Daoy (cell line): Measurements from ENCODE around the gene RIMBP2. TPM values are rescaled to one million over a fixed set of nuclear protein-coding genes. Genes with fewer than 3 reads are reported as not detected.

ENCODE experiments used
- DNase-seq: peaks from one replicate; pipeline ENCODE4 v3.0.0-alpha.2; 2015; ENCODE audit warnings: low read depth
- total RNA-seq: library from RNA; depleted of rRNA; stranded (reverse); fragments of >200 nt; shearing (Covaris generic); gene quantifications from 2 replicates; pipeline ENCODE4 v1.2.3, GENCODE V29; 2014

Gene RIMBP2
- total RNA-seq, 1 experiment from 2014 or later = 1.4 TPM

DNA sequence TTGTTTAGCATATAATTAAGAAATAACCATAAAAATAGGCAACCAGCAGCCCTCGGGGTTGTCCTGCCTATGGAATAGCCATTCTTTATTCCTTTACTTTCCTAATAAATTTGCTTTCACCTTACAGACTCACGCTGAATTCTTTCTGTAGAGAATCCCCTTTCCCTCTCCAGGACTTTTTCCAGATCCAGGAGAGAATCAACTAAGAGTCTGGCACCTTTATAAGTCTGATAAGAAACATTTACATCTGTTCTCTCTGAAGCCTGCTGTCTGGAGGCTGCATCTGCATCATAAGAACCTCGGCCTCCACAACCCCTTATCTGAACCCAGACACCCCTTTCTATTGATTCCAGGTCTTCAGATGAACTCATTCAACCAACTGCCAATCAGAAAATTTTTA lies 32.3 kb downstream of the RIMBP2 start:
- no peak for DNase-seq

DNA sequence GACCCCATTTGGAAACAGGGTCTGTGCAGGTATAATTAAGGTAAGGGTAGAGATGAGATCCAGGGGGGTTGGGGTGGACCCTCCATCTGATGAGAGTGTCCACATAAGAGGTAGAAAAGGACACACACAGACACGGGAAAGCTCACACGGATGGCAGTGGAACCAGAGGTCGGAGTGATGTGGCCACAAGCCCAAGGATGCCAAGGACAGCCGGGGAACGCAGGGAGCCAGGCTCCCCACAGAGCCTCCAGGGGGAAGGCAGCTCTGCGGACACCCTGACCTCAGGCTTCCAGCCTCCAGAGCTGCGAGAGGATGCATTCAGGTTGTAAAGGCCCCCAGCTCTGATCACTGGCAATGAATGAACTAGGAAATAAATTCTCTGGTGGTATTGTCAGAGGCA lies 33.0 kb downstream of the RIMBP2 start:
- no peak for DNase-seq

DNA sequence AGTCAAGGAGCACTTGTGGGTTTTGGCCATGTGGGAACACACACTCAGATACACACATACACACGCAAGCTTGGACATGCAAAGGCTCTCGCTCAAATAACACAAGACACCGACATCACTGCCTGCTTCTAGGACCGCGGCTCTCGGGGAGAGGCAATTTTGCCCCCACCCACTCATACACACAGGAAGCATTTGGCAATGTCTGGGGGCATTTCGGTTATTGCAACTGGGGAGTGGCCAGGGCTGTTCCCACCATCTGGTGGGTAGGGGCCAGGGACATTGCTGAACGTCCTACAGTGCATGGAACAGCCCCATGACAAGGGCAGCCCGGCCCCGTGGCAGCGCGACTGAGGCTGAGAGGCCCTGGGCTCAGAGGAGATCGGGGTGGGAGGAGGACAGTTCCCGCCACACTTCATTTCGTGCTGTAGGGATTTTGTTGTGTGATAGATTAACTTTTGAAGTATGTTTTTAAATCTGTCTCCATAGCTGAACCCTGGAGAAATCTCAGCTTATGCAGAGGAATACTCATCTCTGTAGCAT lies 35.6 kb downstream of the RIMBP2 start:
- DNase-seq = no peak

DNA sequence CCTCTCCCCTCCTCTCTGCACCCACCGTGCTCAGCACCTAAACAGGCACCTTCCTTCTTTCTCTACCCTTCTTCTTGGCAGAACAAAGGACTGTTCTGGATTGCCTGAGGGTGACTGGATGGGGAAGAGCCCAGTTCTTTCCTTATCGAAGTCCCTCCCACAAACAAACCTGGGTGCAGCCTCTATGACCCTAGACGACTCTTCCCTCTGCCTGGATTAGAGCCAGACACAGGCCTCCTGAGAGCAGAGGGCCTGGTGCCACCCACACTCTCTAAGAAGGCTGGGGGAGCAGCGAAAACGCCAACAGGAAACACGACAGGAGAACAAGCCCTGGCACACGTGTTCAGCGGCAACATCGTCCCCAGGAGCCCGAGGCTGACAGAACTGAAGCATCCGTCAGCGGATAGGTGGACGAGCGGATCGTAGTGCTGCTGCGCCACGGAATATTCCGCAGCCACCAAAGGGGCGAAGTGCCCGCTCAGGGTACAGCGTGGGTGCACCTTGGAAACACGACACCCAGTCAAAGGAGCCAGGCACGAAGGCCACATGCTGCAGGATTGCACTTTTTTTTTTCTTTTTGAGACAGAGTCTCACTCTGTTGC lies 38.0 kb downstream of the RIMBP2 start:
- no peak for DNase-seq

DNA sequence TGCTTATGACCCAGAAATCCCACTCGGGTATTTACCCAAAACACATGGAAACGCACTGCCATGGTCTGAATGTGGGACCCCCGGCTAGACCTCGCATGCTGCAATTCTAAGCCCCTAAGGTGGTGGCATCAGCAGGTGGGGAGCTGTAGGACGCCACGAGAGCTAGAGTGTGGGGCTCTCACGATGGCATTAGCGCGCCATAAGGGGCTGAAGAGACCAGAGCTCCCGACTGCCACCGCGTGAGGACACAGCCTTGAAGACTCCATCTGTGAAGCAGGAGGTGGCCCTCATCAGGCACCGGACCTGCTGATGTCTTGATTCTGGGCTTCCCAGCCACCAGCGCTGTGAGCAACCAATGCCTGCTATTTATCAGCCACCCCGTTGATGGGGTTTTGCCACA lies 40.3 kb downstream of the RIMBP2 start:
- DNase-seq = no peak

DNA sequence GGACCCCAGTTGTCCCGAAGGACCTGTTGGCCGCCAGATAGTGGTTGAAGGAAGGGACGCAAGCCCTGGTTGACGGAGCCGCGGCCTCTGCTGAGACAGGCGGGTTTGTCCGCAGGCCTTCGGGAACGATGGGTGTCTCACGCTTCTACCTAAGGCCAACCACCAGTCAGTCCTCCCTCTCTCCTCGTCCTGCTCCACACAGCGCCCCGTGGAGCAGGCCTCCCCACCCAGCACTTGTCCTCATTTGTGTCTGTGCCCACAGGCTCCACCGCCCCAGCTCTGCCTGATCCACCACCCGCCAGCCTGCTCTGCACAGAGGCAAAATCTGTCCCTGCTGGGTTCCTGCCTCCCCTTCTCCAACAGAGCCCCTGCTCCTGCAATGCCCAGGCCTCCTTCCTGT lies 41.0 kb downstream of the RIMBP2 start:
- DNase-seq = no peak

DNA sequence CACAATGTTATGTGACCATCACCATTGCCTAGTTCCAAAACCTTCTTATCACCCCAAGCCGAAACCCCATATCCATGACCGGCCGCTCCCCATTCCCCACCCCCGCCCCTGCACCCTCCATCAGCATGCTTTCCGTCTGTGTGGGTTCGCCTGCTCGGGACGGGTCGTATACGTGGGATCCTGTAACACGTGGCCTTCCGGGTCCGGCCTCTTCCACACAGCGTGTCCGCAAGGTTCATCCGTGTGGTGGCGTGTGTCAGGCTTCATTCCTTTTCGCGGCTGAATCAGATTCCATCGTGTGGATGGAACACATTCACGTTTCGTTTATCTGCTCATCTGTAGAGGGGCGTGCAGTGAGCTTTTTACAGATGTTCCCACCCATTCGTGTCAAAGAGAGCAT lies 41.4 kb downstream of the RIMBP2 start:
- DNase-seq = no peak

DNA sequence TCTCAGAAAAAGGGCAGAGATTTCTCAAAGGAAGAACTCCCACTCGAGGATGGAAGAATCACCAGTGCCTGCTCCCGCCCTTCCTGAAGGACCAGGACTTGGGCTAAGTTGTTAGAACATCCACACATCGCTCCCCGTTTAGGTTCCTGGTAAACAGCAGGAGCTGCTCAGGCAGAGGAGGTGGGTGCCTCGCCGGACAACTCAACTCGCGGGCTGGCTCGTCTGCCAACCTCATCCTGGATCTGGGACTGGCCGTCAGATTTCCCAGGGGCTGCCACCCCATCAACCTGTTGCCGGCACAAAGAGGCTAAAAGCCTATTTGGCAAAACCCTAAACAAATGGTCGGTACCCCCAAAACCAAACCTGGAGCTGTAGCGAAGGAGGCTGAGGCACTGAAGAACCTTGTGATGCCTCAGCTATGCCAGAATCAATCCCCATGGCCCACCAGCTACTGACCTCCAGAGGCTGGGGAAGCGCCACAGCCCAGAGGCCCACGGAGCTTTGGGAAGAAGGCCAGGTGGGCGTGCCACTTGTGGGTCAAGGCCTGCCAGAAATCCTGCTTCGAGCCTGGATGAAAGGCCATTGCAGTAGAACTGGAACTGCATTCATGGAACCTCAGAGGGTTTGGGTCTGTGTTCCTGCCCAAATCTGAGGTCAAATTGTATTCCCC lies 42.9 kb downstream of the RIMBP2 start:
- no peak for DNase-seq

DNA sequence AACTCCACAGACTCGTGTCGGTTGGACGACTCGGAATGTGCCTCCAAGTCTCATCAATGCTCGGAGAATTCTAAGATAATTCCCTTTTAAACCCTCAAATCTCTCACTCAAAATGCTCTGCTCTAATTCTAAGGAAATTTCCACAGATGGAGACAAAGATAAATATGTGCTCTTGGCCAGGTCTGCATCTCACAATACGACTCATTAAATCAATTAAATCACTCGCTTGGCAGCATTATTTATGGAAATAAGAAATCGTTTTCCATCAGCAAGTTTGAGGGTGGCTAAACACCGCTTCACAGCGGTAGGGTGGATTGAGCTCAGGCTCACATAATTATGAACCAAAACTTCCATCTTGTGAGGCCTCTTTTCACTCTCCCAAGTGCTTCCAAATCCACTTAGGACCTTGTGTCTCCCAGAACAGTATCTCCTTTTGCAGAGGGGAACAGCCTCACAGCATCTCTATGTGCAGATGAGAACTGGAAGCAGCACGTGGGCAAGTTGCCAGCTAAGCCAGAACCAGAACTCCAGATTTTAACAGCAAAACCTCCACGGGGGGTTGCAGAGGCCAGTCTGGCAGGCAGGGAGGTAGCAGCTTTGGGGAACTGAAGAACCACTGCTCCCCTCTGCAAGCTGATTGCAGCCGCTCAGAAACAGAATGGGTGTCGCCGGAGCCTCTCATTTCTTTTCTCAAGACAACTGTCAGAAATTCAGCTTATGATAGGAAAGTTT lies 43.8 kb downstream of the RIMBP2 start:
- no peak for DNase-seq

DNA sequence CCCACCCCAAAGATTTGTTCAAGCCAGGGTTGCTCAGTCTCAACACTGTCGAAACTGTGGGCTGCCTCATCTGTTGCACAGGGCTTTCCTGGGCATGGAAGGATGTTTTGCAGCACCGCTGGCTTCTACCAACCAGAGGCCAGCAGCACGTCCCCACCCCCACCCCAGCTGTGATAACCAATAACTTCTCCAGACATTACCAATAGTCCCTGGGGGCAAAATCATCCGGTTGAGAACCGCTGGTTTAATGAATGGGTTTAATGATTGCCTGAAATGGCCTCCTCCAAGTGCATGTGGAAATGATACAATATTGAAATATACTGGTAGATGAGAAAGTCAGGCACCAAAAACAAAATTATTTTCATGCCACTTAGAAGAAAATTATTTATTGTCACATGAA lies 44.5 kb downstream of the RIMBP2 start:
- DNase-seq = no peak

DNA sequence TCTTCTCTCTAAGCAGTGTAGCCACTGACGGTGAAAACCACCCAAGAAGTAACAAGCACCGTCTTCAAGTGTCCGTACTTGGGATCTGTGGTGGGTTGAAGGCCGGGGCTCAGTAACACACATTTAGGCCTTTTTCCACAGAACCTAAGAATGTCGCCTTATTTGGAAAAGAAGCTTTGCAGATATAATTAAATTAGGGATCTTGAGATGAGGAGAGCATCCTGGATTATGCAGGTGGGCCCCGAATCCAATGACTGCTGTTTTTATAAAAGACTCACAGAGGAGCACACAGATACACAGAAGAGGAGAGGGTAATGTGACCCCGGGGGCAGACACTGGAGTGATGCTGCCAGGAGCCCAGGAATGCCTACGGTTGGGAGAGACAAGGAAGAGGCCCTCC lies 46.3 kb downstream of the RIMBP2 start:
- DNase-seq = no peak

DNA sequence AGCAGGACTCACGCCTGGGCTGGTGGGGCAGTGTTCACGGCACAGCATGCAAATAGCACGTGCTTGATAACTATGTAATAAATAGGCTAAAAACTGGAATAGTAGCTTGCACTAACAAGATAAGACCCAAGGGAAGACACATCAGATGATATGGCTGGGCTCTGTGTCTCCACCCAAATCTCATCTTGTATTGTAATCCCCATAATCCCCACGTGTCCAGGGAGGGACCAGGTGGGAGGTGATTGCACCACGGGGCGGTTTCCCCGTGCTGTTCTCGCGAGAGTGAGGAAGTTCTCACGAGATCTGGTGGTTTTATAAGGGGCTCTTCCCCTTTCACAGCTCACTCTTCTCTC lies 46.9 kb downstream of the RIMBP2 start:
- DNase-seq = no peak

DNA sequence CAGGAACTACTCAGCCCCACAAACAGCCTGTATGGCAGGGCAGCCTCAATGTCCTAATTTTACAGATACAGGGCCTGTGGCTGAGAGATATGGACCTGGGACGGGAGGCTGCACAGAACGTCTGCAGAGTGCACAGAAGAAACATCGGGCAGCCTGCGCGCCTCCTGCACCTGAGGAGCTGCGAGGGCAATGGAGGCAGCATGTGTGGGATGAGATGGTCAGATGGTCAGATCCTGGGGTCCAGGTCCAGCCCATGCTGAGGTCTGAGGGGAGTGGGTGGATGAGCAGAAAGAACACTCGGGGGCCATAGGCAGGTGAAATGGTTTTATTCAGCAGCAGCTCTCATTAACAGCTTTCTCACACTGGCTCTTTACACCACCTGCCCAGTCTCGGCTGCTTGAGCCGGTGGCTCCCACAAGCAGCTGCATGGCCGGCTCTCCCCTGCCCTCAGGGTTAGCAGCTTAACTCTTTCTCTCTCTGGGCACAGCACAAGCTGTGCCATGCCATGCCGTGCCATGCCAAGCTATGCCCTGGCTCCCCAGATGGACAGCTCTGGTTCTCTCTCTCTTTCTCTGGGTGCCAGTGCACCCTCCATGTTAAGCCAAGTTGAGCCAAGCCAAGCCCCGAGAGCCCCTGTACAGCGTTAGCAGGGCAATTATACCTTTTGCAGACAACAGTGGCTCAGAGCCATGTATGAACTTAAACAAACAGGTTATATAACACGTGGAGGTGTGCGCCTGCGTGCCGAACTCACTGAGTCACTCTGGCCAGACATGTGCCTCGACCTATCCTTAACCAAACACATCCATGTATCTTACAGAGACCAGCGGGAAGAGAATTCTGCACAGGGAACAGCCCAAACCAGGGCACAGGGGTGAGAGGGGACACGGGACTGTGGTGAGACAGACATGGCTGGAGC lies 47.6 kb downstream of the RIMBP2 start:
- DNase-seq = no peak

DNA sequence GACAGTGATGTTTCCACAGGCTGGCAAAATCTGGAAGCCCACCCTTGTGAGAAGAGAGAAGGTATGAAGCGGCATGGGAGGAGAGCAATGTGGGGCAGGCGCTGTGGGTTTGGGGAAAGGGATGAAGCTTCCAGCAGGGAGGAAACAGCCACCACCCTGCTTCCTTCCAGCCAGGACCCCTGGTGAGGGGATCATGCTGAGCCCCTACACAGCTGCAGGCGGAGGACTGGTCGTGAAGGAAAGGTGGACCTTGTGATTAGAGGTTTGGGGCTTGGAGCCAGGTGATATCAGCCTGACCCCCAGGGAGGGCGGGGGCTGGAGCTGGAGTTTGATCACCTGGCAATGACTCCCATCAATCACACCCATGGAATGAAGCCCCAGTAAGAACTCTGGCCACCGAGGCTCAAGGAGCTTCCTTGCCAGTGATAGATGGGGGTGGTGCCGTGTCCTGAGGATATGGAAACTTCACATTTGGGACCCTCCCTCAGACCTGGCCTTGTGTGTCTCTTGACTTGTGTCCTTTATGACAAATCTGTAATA lies 48.6 kb downstream of the RIMBP2 start:
- no peak for DNase-seq

DNA sequence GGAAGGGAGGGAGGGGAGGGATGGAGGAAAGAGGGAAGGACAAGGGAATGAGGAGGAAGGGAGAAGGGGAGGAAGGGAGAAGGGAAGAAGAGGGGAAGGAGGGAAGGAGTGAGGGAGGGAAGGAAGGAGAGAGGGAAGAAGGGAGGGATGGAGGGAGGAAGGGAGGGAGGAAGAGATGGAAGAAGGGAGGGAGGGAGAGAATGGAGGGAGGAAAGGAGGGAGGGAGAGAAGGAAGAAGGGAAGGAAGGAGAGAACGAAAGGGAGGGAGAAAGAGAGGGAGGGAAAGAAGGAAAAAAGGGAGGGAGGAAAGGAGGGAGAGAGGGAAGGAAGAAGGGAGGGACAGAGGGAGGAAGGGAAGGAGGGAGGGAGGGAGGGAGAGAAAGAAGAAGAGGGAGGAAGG lies 49.5 kb downstream of the RIMBP2 start:
- DNase-seq = no peak

DNA sequence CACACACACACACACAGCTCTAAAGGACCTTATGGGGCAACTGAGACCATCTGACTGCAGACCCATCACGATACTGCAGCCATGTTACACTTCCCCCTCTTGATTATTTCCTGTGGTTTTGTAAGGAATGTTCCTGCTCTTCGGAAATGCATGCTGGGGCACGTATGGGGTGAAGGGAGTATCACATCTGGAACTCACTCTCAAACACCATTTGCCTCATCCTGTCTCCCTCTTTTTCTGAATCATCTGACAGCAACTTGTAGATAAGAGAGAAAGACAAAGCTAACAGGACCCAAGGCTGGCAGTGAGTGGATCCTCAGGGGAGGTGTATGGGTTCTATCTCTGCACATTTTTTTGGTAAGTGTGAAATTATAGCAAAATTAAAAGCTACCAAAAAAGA lies 50.3 kb downstream of the RIMBP2 start:
- DNase-seq = peak; percentile 65

DNA sequence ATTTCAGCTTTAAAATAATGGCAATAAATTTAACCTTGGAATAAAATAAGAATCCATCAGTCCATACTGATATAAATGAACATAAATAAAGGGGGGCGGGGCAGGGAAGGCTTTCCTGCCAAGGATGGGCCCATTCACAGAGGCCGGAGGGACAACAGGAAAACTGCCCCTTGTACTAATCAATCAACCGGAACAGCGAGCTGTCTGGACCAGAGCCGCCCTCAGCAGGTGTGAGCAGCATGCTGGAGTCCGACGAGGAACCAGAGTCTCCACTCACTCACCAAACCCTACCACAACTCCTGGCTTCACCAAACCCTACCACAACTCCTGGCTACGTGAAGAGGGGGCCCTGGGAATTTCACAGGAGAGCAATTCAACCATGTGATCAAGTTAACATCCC lies 51.3 kb downstream of the RIMBP2 start:
- DNase-seq = no peak

DNA sequence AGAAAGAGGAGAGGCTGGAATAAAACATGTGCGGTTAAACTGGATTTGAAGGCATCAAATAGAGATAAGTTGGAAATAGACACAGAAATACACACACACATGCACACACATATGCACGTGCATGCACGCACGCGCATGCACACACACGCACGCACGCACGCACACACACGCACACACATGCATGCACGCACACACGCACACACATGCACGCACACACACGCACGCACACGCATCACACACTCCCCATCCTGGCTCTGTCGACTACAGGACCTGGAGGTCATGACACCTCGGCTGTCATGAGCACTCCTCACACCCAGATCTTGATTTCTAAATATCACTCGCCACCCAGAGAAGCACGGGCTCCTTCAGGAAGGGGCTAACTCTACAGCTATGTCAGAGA lies 51.8 kb downstream of the RIMBP2 start:
- DNase-seq = no peak

DNA sequence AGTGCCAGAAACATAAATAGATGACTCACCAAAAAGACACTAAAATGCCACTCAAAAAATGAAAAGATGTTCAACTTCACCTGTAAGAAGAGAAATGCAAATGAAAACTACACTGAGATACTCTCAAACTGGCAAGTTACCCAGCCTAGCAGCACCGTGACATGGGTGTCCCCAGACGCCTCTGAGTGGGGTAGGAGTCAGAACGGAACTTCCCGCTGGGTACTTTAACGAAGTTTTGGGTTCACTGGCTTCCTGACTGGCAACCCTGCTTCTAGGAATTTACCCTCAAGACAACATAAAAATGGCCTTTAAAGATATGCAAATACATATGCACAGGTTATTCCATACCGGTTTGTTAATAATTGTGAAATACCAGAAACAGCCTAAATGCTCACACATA lies 52.6 kb downstream of the RIMBP2 start:
- DNase-seq = no peak

DNA sequence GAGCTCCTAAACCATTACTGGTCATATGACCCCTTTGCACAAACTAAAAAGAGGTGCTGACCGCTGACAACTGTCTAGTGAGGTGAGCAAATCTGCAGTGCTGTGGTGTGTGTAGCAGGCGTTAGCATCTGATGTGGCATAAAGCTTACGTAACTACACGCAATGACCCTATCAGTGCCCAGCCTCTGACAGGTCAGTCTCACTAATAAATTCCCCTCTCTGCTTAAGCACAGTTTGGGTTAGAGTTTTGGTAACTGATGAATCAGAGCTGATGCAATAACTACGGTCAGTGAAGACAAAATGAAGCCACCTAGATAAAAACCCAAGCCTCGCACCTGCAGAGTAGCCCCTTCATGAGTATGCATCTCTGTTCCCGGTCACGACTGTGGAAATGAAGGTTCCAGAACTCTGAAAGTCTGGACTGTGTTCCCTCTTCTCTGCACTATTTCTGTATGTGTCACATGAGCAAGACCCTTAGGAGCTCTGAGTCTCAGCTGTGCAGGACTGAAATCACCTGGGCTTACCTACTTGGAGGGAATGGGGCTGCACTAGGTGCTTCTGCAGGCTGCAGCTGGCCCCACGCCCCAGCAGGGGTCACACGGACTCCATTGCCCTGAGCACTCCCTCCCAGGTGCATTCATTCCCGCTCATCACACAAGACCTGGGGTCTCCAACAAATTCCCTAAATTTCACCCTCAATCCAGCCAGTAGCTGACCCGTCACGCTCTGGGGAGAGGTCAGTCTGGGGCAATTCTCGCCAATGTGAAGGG lies 54.4 kb downstream of the RIMBP2 start:
- no peak for DNase-seq

DNA sequence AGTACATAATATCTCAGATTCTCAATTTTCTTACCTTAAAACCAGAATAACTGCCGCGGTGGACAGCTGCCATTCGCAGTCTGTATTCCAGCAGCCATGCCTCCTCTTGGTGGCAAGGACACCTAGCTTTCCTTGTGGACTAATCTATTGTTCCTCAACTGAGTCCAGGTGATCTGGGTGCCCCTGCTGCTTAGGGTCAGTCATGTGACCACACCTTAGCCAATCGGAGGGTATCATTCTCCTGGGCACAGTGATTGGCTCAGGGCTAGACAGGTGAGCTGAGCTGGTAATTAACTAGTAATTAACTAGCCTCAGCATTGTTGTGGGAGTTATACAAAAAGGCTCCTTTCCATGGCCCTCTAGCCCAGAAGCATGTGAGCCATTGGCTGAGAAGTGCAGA lies 55.0 kb downstream of the RIMBP2 start:
- no peak for DNase-seq
